ENCODE results near the gene SYT17.

- TF ChIP-seq POLR2AphosphoS5 (IDR thresholded peaks at IDR 0.05; ENCODE audit: borderline replicate concordance, low read depth, low read length) (no peak), EZH2 (IDR thresholded peaks at IDR 0.05) (no peak), FOXP2 (optimal IDR thresholded peaks at IDR 0.05; ENCODE audit: control extremely low read depth, extremely low read length, insufficient read depth) (no peak)
These were observed 44.4 kb upstream of the SYT17 start for GRCh38 chr16:19123535-19124178.

All from SK-N-MC (cell line).